PC-3 (cell line): ENCODE results near the gene CTSE. TPM values are rescaled to one million over a fixed set of nuclear protein-coding genes. Genes with fewer than 3 reads are reported as not detected.

Experiments used
- ATAC-seq: fragments of 200-7000 bp; cut with Tn5 transposase; 2 replicates; pipeline ENCODE4 v1.9.1; 2020; ENCODE audit warnings: mild to moderate bottlenecking, moderate library complexity
- BruUV-seq: library from RNA; stranded (reverse); fragments of 400-500 nt; replicated peaks from 2 replicates; lab custom pipeline; 2021; lab: Mats Ljungman, UMichigan
- CTCF ChIA-PET: fragments of 300-600 bp; sonication (Branson Sonifier 250); formaldehyde crosslinking; loops from one replicate; lab custom pipeline; 2022; ENCODE audit warnings: antibody characterized with exemption; lab: Charles Lee
- POLR2A ChIA-PET: fragments of 300-600 bp; sonication (Branson Sonifier 250); formaldehyde crosslinking; loops from one replicate; lab custom pipeline; 2022; ENCODE audit warnings: antibody characterized with exemption; ENCODE audit not compliant: unreplicated experiment; lab: Charles Lee
- DNase-seq: peaks from one replicate; pipeline ENCODE4 v3.0.0-alpha.2; 2015
- H2AFZ ChIP-seq: fragments of 300-600 bp; sonication (generic); 2 replicates; pipeline ENCODE4 v1.6.0; 2016; ENCODE audit warnings: antibody characterized with exemption, low read length
- H3F3A ChIP-seq: fragments of 300-600 bp; sonication (generic); one replicate; pipeline ENCODE4 v1.6.0; 2017; ENCODE audit warnings: antibody characterized with exemption, low read length, control low read depth, mild to moderate bottlenecking; ENCODE audit not compliant: unreplicated experiment
- H3K27ac ChIP-seq: fragments of 300-600 bp; sonication (generic); 2 replicates; pipeline ENCODE4 v1.5.1; 2016; ENCODE audit warnings: mild to moderate bottlenecking, low read length
- H3K27me3 ChIP-seq: fragments of 300-600 bp; sonication (generic); 2 replicates; pipeline ENCODE4 v1.6.1; 2016; ENCODE audit warnings: low read length, mixed read lengths
- H3K36me3 ChIP-seq: fragments of 300-600 bp; sonication (generic); 2 replicates; pipeline ENCODE4 v1.6.1; 2016; ENCODE audit warnings: low read depth, mixed run types, low read length, mixed read lengths
- H3K4me1 ChIP-seq: fragments of 300-600 bp; sonication (generic); 2 replicates; pipeline ENCODE4 v1.5.1; 2016; ENCODE audit warnings: low read length; ENCODE audit not compliant: insufficient read depth
- H3K4me2 ChIP-seq: fragments of 300-600 bp; sonication (generic); 2 replicates; pipeline ENCODE4 v1.6.0; 2016; ENCODE audit warnings: low read length
- H3K4me3 ChIP-seq: fragments of 300-600 bp; sonication (generic); 2 replicates; pipeline ENCODE4 v1.5.1; 2016; ENCODE audit warnings: mild to moderate bottlenecking, low read length, mixed read lengths
- H3K79me2 ChIP-seq: fragments of 300-600 bp; sonication (generic); 2 replicates; pipeline ENCODE4 v1.6.1; 2017; ENCODE audit warnings: low read length, mixed read lengths
- H3K9ac ChIP-seq: fragments of 300-600 bp; sonication (generic); 2 replicates; pipeline ENCODE4 v1.6.0; 2016; ENCODE audit warnings: mild to moderate bottlenecking, low read length
- H3K9me2 ChIP-seq: fragments of 300-600 bp; sonication (generic); replicated peaks from 2 replicates; pipeline ENCODE4 v1.6.1; 2016; ENCODE audit warnings: mixed run types, low read length, mixed read lengths
- H3K9me3 ChIP-seq: fragments of 300-600 bp; sonication (generic); 2 replicates; pipeline ENCODE4 v1.6.1; 2016; ENCODE audit warnings: low read length, mixed read lengths
- H4K20me1 ChIP-seq: fragments of 300-600 bp; sonication (generic); 2 replicates; pipeline ENCODE4 v1.6.1; 2016; ENCODE audit warnings: low read length, mixed read lengths
- EZH2 ChIP-seq: fragments of 300-600 bp; sonication (generic); IDR thresholded peaks from one replicate; pipeline ENCODE4 v1.6.1; 2017; ENCODE audit warnings: antibody characterized with exemption, mild to moderate bottlenecking, low read length; ENCODE audit not compliant: unreplicated experiment
- EZH2phosphoT487 ChIP-seq: fragments of 300-600 bp; sonication (generic); IDR thresholded peaks from 2 replicates; pipeline ENCODE4 v1.6.1; 2018; ENCODE audit warnings: mild to moderate bottlenecking, antibody characterized with exemption, low read length, borderline replicate concordance
- intact Hi-C: fragments of 100-400 bp; cut with micrococcal nuclease; formaldehyde crosslinking; loops from 2 replicates; pipeline ENCODE4 v1.9.0; 2023
- total RNA-seq: library from RNA; depleted of rRNA; stranded (reverse); fragments of >200 nt; gene quantifications from 2 replicates; pipeline ENCODE4 v1.2.3, GENCODE V29; 2014
- TF ChIP-seq, protein P1 (sequence below): fragments of 300-600 bp; sonication (generic); conservative IDR thresholded peaks from 2 replicates; pipeline ENCODE4 v1.5.1; 2017; ENCODE audit warnings: antibody characterized with exemption, low read depth, mild to moderate bottlenecking, low read length

CTSE gene
- total RNA-seq, 1 experiment from 2014 or later: 0.51 TPM

DNA sequence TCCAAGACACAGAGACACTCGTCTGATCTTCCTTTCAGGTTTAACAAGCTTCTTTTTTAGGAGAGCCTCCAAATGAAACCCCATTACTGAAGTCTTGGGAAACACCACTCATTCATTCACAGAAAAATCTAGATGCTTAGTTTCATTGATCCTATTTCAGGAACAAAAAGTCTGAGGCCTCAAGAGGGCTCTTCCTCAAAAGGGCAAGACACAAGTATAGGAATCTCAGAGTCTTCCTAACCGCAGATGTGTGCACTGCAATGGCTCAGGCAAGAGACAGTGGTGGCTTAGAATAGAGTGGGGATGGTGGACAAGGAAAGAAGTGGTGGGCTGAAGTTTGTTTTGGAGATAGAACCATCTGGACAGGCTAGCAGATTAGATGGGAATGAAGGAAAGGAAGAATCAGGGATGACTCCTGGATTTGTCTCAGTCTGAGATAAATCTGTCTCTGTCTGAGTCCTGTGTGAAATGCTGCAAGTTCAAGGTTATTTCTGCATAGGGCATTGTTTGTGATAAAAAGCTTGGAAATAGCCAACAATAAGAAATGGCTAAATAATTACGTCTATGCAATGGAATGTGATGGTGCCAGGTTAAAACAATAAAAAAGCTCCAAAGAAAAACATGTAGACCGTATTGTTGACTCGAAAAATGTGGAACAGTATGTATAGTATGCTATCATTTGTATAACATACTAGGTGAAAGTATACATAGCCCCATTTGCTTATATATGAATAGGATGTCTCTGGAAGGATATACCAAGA, 8.9 kb upstream of the CTSE start:
- H3K27me3 ChIP-seq: peaks cover 59% of the 10 kb centered on the region
- no peak overlapping the region for H3K9ac ChIP-seq
- no peak overlapping the region for H3K27ac ChIP-seq
- no peaks in the 10 kb centered on the region for H3K4me1 ChIP-seq
- no peaks in the 10 kb centered on the region for H3K36me3 ChIP-seq
- BruUV-seq: no TSS peak
- ChIA-PET CTCF (no interaction called here), POLR2A (no interaction called here)
- no peak overlapping the region for H3K4me3 ChIP-seq
- no peak overlapping the region for H2AFZ ChIP-seq
- DNase-seq: no peak
- no peaks in the 10 kb centered on the region for H3K9me3 ChIP-seq
- no peaks in the 10 kb centered on the region for H3K9me2 ChIP-seq
- H4K20me1 ChIP-seq: no peaks in the 10 kb centered on the region
- no peaks in the 10 kb centered on the region for H3F3A ChIP-seq
- TF ChIP-seq EZH2: no peak
- intact Hi-C loops: no loop called here
- no peak overlapping the region for H3K4me2 ChIP-seq
- ATAC-seq: no peak
- H3K79me2 ChIP-seq: no peaks in the 10 kb centered on the region

GRCh38 chr1:206030714-206031113, 7.0 kb upstream of the CTSE start:
- Histone ChIP-seq H4K20me1 (no peaks in the 10 kb centered on the region), H3K9me3 (no peaks in the 10 kb centered on the region), H3K27me3 (peaks cover 46% of the 10 kb centered on the region), H3K36me3 (no peaks in the 10 kb centered on the region), H3K4me3 (no peak overlapping the region), H3K4me1 (0 out of 2 replicates have a peak, but pooled peaks cover under 1% of the 10 kb centered on the region), H3K79me2 (no peaks in the 10 kb centered on the region), H3K9me2 (no peaks in the 10 kb centered on the region), H3K27ac (no peak overlapping the region), H3F3A (no peaks in the 10 kb centered on the region), H3K9ac (no peak overlapping the region), H3K4me2 (peak overlapping the region; percentile 10; the same call in 1 of the 2 replicates), H2AFZ (peak overlapping the region; percentile 43)
- DNase-seq (peak; percentile 90), ATAC-seq (peak; percentile 99)
- no TSS peak for BruUV-seq
- ChIA-PET CTCF (interaction anchor here (0.7 to 2.3 kb wide), 2 partner anchors 9 to 75 kb away, joined by 3 to 17 read pairs; no protein-coding TSS in a partner anchor), POLR2A (no interaction called here)
- TF ChIP-seq EZH2: no peak
- no peak for TF ChIP-seq EZH2phosphoT487
- TF ChIP-seq, protein P1, sequence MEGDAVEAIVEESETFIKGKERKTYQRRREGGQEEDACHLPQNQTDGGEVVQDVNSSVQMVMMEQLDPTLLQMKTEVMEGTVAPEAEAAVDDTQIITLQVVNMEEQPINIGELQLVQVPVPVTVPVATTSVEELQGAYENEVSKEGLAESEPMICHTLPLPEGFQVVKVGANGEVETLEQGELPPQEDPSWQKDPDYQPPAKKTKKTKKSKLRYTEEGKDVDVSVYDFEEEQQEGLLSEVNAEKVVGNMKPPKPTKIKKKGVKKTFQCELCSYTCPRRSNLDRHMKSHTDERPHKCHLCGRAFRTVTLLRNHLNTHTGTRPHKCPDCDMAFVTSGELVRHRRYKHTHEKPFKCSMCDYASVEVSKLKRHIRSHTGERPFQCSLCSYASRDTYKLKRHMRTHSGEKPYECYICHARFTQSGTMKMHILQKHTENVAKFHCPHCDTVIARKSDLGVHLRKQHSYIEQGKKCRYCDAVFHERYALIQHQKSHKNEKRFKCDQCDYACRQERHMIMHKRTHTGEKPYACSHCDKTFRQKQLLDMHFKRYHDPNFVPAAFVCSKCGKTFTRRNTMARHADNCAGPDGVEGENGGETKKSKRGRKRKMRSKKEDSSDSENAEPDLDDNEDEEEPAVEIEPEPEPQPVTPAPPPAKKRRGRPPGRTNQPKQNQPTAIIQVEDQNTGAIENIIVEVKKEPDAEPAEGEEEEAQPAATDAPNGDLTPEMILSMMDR: peak; percentile 98
- intact Hi-C loops: loop anchor here (1.0 kb wide), 1 partner anchor 76 kb away; no protein-coding TSS in a partner anchor

DNA sequence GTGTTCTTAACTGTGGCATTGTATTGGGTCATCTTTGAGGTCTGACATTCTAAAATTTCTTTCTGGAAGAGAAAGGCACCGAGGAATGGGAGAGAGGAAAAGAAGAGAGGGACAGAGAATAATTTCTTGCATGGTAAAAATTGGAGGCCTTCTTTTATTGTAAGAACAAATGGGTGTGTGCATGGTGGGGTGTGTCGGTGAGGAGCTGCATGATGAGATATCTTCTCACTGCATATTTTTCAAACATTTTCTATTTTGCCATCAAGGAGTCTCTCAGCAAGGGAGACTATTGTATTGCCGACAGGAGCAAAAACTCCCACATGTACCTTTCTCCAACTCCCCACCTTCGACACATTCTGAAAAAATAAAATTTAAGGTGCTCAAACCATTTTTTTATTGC, 6.5 kb upstream of the CTSE start:
- Histone ChIP-seq H3K27me3 (peaks cover 41% of the 10 kb centered on the region), H4K20me1 (no peaks in the 10 kb centered on the region), H3K27ac (no peak overlapping the region), H3K4me3 (no peak overlapping the region), H3K36me3 (no peaks in the 10 kb centered on the region), H3K9ac (no peak overlapping the region), H3K79me2 (no peaks in the 10 kb centered on the region), H3K4me1 (peaks cover 5% of the 10 kb centered on the region; the same call in 1 of the 2 replicates), H3K9me2 (no peaks in the 10 kb centered on the region), H3K9me3 (no peaks in the 10 kb centered on the region), H3F3A (no peaks in the 10 kb centered on the region), H2AFZ (no peak overlapping the region), H3K4me2 (no peak overlapping the region)
- ATAC-seq (no peak), DNase-seq (no peak)
- intact Hi-C loops: loop anchor here (1.0 kb wide), 1 partner anchor 76 kb away; no protein-coding TSS in a partner anchor
- CTCF ChIA-PET: interaction anchor here (2.3 kb wide), 1 partner anchor 76 kb away, joined by 17 read pairs; no protein-coding TSS in a partner anchor
- BruUV-seq: no TSS peak
- POLR2A ChIA-PET: no interaction called here
- TF ChIP-seq, protein P1: no peak
